SK-N-SH treated with all-trans-retinoic acid at 6 μM for 48 hours (cell line): Measurements from ENCODE around the gene PRPSAP2.

Experiments used
- ATAC-seq: fragments of 200-7000 bp; cut with Tn5 transposase; 3 replicates; pipeline ENCODE4 v1.9.1; 2020; ENCODE audit warnings: mild to moderate bottlenecking, moderate library complexity
- ARNTL ChIP-seq: fragments of 450-650 bp; formaldehyde crosslinking; IDR thresholded peaks from 2 replicates; pipeline ENCODE4 v1.5.0; 2020; ENCODE audit warnings: low read depth, mild to moderate bottlenecking, moderate library complexity, borderline replicate concordance
- BACH2 ChIP-seq: fragments of 250-450 bp; sonication (Bioruptor Pico); IDR thresholded peaks from 2 replicates; pipeline ENCODE4 v1.9.0; 2021; ENCODE audit warnings: mild to moderate bottlenecking, borderline replicate concordance
- CREB5 ChIP-seq: fragments of 250-450 bp; sonication (Bioruptor Pico); IDR thresholded peaks from 2 replicates; pipeline ENCODE4 v1.5.1; 2020; ENCODE audit warnings: low read depth, mild to moderate bottlenecking, moderate library complexity
- CSDC2 ChIP-seq: fragments of 250-450 bp; sonication (Bioruptor Pico); IDR thresholded peaks from 2 replicates; pipeline ENCODE4 v1.5.0; 2020; ENCODE audit warnings: mild to moderate bottlenecking, moderate library complexity
- CSRNP3 ChIP-seq: fragments of 250-450 bp; sonication (Bioruptor Pico); IDR thresholded peaks from 2 replicates; pipeline ENCODE4 v1.5.1; 2021; ENCODE audit warnings: mild to moderate bottlenecking, moderate library complexity
- ESRRG ChIP-seq: fragments of 250-450 bp; sonication (Bioruptor Pico); IDR thresholded peaks from 2 replicates; pipeline ENCODE4 v1.6.1; 2021; ENCODE audit warnings: mild to moderate bottlenecking
- GLIS3 ChIP-seq: fragments of 250-450 bp; sonication (Bioruptor Pico); IDR thresholded peaks from 2 replicates; pipeline ENCODE4 v1.5.0; 2020; ENCODE audit warnings: mild to moderate bottlenecking, moderate library complexity
- OSR1 ChIP-seq: fragments of 250-450 bp; sonication (Bioruptor Pico); IDR thresholded peaks from 2 replicates; pipeline ENCODE4 v1.8.0; 2022; ENCODE audit warnings: moderate library complexity, mild to moderate bottlenecking, inconsistent platforms
- PATZ1 ChIP-seq: fragments of 250-450 bp; sonication (Bioruptor Pico); IDR thresholded peaks from 2 replicates; pipeline ENCODE4 v1.8.0; 2020; ENCODE audit warnings: mild to moderate bottlenecking, moderate library complexity, borderline replicate concordance
- POU6F1 ChIP-seq: fragments of 250-450 bp; sonication (Bioruptor Pico); IDR thresholded peaks from 2 replicates; pipeline ENCODE4 v1.8.0; 2021; ENCODE audit warnings: low read depth, mild to moderate bottlenecking, moderate library complexity, borderline replicate concordance
- PPARA ChIP-seq: fragments of 250-450 bp; sonication (Bioruptor Pico); IDR thresholded peaks from 2 replicates; pipeline ENCODE4 v1.5.0; 2020; ENCODE audit warnings: mild to moderate bottlenecking, borderline replicate concordance
- SNAI2 ChIP-seq: fragments of 250-450 bp; sonication (Bioruptor Pico); IDR thresholded peaks from 2 replicates; pipeline ENCODE4 v1.5.0; 2020; ENCODE audit warnings: mild to moderate bottlenecking, moderate library complexity
- TCF4 ChIP-seq: fragments of 250-450 bp; sonication (Bioruptor Pico); IDR thresholded peaks from 2 replicates; pipeline ENCODE4 v1.8.0; 2021; ENCODE audit warnings: mild to moderate bottlenecking, moderate library complexity, borderline replicate concordance
- TSHZ2 ChIP-seq: fragments of 250-450 bp; sonication (Bioruptor Pico); IDR thresholded peaks from 2 replicates; pipeline ENCODE4 v1.5.0; 2020; ENCODE audit warnings: mild to moderate bottlenecking, moderate library complexity
- ZC3H10 ChIP-seq: fragments of 250-450 bp; sonication (Bioruptor Pico); IDR thresholded peaks from 2 replicates; pipeline ENCODE4 v1.5.1; 2021; ENCODE audit warnings: mild to moderate bottlenecking, moderate library complexity
- ZFP3 ChIP-seq: fragments of 250-450 bp; sonication (Bioruptor Pico); IDR thresholded peaks from 2 replicates; pipeline ENCODE4 v1.5.0; 2020; ENCODE audit warnings: mild to moderate bottlenecking, moderate library complexity
- ZFP30 ChIP-seq: fragments of 450-650 bp; formaldehyde crosslinking; IDR thresholded peaks from 2 replicates; pipeline ENCODE4 v1.5.0; 2022; ENCODE audit warnings: mild to moderate bottlenecking, moderate library complexity
- ZNF565 ChIP-seq: fragments of 450-650 bp; formaldehyde crosslinking; conservative IDR thresholded peaks from 2 replicates; pipeline ENCODE4 v1.5.0; 2020; ENCODE audit warnings: low read depth, mild to moderate bottlenecking, moderate library complexity
- ZNF70 ChIP-seq: fragments of 450-650 bp; formaldehyde crosslinking; IDR thresholded peaks from 2 replicates; pipeline ENCODE4 v1.5.0; 2020; ENCODE audit warnings: mild to moderate bottlenecking, moderate library complexity
- ZNF8 ChIP-seq: fragments of 450-650 bp; formaldehyde crosslinking; IDR thresholded peaks from 2 replicates; pipeline ENCODE4 v1.5.0; 2020; ENCODE audit warnings: mild to moderate bottlenecking, moderate library complexity

The PRPSAP2 gene

GRCh38 chr17:18963126-18964017 lies 105.4 kb downstream of the PRPSAP2 start:
- ATAC-seq: no peak
- TF ChIP-seq ARNTL (no peak), OSR1 (CRISPR knock-in tag) (no peak), GLIS3 (CRISPR knock-in tag) (no peak), CREB5 (no peak), SNAI2 (CRISPR knock-in tag) (no peak), ZNF8 (CRISPR knock-in tag) (no peak), ZC3H10 (no peak), PATZ1 (no peak), PPARA (no peak), TSHZ2 (CRISPR knock-in tag) (no peak), ESRRG (CRISPR knock-in tag) (no peak), CSDC2 (CRISPR knock-in tag) (no peak), ZFP30 (CRISPR knock-in tag) (no peak), ZNF70 (CRISPR knock-in tag) (no peak)
- TF ChIP-seq, all 23 proteins: peak for 0

GRCh38 chr17:18964018-18964351 lies 106.1 kb downstream of the PRPSAP2 start:
- TF ChIP-seq GLIS3 (CRISPR knock-in tag): no peak
- no peak for TF ChIP-seq ZFP3 (CRISPR knock-in tag)
- no peak for TF ChIP-seq OSR1 (CRISPR knock-in tag)
- no peak for TF ChIP-seq PATZ1
- no peak for TF ChIP-seq CSDC2 (CRISPR knock-in tag)
- no peak for TF ChIP-seq ZFP30 (CRISPR knock-in tag)
- no peak for TF ChIP-seq ZNF8 (CRISPR knock-in tag)
- no peak for TF ChIP-seq BACH2
- TF ChIP-seq TCF4 (CRISPR knock-in tag): no peak
- TF ChIP-seq ZNF565: no peak
- no peak for TF ChIP-seq ESRRG (CRISPR knock-in tag)
- TF ChIP-seq TSHZ2 (CRISPR knock-in tag): no peak
- TF ChIP-seq CSRNP3 (CRISPR knock-in tag): no peak
- TF ChIP-seq ZC3H10: no peak
- TF ChIP-seq POU6F1 (CRISPR knock-in tag): no peak
- TF ChIP-seq ARNTL: no peak
- no peak for TF ChIP-seq PPARA
- ATAC-seq: no peak
